HG03439 (cell line): ENCODE data around the gene NXPH4.

Source experiments
- ATAC-seq: cut with Tn5 transposase; IDR thresholded peaks from one replicate; pipeline ENCODE4 v1.9.1; 2021; ENCODE audit warnings: mild to moderate bottlenecking, moderate library complexity; ENCODE audit not compliant: unreplicated experiment

Gene NXPH4

DNA sequence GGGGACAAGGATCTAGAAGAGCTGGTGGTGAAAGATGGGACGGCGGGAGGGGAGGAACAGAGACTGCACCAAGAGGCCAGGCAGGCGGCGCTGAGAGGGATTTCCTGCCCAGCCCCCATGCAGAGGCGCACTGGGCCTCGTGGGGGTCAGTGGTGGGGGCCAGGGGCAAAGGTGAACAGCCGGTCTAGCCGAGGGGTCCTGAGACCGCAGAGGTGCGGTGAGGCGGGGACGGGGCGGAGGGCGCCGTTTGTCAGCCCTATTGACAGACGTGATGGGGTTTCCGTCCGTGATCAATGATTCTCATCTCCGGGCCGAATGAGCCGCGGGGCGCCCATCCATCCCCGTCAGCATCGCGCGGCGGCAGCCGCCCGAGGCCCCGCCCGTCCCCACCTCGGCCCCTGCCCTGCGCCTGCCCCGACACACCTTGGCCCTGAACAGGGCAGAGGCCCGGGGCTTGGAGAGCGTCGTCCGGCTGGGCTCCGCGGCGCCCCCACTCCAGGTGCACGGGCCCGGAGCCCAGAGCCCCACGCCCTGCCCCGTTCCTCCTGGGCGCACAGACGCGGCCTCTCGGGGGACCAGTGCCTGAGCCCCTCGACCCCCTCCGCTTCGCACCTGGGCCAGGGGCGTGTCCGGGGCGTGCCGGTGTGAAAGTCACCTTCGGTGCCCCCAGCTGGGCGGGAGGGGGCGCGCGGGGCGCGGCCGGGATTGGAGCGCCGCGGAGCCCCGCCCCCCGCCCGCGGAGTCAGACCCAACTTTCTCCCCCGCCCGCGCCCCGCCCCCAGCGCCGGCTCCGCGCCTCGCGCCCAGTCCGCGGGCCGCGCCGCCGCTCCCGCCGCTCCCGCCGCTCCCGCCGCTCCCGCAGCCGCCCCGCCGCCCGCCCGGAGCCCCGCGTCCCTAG is at the start of gene NXPH4:
TSS of gene NXPH4 (plus strand) at position 781 of the 898 bp plus-strand sequence. CDS start 176 bp downstream, outside the sequence.
- ATAC-seq, result no peak

GRCh38 chr12:57166971-57167371 is 49.6 kb upstream of the NXPH4 start:
- no peak for ATAC-seq

DNA sequence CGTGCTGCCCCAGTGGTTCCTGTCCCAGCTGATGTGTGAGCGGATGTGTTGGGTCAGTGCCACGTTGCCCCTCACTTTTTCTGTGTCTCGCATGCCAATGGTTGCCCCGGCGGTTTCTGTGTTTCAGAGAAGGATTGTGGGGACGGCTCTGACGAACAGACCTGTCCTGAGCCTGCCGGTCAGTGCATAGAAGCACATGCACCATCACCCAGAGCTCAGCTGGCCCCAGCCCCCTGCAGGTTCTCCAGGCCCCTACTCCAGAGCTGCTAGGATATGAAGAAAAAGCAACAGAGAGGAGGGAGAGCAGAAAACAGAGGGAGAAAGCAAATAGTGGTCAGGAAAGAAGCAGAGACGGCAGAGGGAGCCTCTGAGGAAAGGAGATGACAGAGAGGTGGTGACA is 48.5 kb upstream of the NXPH4 start:
- no peak for ATAC-seq

DNA sequence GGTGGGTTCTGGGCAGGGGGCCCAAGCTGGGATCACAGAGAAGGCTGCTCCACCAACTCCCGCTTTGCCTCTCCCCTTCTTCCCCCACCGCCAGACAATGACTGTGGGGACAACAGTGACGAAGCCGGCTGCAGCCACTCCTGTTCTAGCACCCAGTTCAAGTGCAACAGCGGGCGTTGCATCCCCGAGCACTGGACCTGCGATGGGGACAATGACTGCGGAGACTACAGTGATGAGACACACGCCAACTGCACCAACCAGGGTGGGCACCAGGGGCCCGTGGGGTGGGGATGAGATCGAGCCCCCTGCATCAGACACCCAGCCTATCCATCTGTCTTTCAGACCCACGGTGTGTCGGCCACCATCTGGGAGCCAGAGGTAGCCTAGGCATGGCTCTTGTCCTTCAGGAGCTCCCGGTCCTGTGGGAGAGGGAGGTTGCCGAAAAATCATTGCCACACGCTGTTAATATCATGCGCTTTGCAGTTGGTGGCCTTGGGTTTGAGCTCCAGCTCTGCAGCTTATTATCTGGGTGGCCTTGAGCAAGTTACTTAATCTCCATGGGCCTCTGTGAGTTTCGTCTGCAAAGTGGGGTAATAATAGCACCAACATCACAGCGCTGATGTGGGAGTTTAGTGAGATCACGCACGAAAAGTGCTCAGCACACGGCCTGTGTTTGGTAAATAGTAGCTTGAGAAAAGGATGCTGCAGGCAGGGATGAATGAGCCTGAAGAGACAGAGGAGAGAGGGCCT is 47.4 kb upstream of the NXPH4 start:
- no peak for ATAC-seq

DNA sequence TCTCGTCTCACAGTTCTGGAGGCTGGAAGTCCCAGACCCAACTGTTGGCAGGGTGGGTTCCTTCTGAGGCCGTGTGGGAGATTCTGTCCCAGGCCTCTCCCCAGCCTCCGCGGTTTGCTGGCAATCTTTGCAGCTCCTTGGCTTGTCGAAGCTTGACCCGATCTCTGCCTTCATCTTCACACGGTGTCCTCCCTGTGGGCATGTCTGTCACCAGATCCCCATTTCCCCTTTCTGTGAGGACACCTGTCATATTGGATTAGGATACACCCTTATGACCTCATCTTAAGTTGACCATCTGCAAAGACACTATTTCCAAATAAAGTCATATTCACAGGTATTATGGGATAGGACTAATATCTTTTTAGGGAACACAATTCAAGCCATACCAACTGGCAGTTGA is 46.6 kb upstream of the NXPH4 start:
- no peak for ATAC-seq

DNA sequence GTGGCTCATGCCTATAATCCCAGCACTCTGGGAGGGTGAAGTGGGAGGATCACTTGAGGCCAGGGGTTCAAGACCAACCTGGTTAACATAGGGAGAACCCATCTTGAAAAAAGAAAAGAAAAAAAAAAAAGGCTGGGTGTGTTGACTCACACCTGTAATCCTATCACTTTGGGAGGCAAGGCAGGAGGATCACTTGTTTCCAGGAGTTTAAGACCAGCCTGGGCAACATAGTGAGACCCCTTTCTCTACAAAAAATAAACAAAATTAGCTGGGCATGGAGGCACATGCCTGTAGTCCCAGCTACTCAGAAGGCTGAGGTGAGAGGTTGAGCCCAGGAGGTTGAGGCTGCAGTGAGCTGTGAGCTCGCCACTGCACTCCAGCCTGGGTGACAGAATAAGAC is 46.2 kb upstream of the NXPH4 start:
- ATAC-seq, result no peak

DNA sequence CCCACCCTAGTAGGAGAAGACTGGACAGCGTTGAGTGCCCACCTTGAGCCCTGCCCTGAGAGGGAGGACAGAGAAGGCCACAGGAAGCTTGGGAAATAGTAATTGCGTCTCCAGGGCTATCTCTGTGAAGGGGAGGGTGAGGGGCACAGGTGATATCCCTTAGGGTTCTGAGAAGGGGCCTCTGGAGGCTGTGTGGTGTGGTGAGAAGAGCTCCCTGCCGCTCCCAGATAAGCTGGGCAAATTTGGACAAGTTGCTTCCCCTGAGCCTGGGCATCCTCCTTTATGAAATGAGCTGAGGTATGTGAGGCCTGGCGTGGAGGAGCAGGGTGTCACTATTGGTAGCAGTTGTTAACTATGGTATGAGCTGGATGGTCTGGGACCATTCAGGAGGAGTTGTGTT is 45.7 kb upstream of the NXPH4 start:
- ATAC-seq, result no peak

- no peak for ATAC-seq
Measured at GRCh38 chr12:57171668-57172067, 44.9 kb upstream of the NXPH4 start.

DNA sequence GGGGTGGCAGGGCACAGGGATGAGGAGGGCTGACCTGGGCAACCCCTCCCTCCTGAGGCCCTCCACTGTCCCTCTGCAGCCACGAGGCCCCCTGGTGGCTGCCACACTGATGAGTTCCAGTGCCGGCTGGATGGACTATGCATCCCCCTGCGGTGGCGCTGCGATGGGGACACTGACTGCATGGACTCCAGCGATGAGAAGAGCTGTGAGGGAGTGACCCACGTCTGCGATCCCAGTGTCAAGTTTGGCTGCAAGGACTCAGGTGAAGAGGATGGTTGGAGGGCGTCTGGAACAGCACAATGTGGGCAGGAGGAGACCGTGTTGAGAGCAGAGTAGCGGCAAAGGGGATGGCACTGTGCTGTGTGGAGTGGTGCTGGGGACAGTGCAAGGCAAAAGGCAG is 43.5 kb upstream of the NXPH4 start:
- ATAC-seq, result no peak

- ATAC-seq, result no peak
Measured at GRCh38 chr12:57173683-57174082, 42.9 kb upstream of the NXPH4 start.

DNA sequence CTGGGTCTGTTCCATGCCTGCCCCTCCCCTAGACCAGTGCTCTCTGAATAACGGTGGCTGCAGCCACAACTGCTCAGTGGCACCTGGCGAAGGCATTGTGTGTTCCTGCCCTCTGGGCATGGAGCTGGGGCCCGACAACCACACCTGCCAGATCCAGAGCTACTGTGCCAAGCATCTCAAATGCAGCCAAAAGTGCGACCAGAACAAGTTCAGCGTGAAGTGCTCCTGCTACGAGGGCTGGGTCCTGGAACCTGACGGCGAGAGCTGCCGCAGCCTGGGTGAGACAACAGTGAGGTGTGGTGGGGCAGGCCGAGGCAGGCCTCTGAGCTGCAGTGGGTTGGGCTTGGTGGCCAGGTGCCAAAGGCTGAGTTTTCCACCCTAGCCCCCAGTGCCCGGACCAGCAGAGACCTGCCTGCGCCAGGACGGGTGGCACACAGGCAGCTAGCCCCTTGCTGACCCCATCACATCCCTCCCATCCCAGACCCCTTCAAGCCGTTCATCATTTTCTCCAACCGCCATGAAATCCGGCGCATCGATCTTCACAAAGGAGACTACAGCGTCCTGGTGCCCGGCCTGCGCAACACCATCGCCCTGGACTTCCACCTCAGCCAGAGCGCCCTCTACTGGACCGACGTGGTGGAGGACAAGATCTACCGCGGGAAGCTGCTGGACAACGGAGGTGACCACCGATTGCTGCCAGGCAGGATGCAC is 41.0 kb upstream of the NXPH4 start:
- no peak for ATAC-seq

DNA sequence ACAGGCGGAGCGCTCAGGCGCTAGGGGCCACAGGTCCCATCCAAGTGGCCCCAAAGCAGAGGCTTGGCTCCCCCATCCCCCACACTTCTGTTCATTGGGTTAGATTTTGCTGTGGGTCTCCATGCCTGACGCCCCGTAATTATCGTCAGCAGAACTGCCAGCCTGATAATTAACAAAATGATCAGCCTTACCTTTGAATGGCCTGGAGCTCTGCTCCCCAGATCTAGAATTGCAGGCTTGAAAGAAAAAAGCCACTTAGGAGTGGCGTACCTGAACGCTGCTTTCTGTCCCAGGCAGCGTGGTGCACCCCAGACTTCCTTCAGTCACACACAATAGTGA is 40.5 kb upstream of the NXPH4 start:
- no peak for ATAC-seq

DNA sequence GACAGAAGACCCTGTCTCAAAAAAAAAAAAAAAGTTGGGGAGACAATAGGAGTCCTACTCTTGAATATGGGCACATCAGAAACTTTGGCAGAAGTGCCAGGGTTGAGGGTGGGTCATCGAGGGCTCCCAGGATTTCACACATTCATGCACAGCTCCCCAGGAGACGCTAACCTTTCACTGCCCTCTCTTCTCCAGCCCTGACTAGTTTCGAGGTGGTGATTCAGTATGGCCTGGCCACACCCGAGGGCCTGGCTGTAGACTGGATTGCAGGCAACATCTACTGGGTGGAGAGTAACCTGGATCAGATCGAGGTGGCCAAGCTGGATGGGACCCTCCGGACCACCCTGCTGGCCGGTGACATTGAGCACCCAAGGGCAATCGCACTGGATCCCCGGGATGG is 39.7 kb upstream of the NXPH4 start:
- no peak for ATAC-seq

GRCh38 chr12:57177354-57177753 is 39.2 kb upstream of the NXPH4 start:
- no peak for ATAC-seq

- no peak for ATAC-seq
Measured at GRCh38 chr12:57178213-57178612, 38.4 kb upstream of the NXPH4 start.

DNA sequence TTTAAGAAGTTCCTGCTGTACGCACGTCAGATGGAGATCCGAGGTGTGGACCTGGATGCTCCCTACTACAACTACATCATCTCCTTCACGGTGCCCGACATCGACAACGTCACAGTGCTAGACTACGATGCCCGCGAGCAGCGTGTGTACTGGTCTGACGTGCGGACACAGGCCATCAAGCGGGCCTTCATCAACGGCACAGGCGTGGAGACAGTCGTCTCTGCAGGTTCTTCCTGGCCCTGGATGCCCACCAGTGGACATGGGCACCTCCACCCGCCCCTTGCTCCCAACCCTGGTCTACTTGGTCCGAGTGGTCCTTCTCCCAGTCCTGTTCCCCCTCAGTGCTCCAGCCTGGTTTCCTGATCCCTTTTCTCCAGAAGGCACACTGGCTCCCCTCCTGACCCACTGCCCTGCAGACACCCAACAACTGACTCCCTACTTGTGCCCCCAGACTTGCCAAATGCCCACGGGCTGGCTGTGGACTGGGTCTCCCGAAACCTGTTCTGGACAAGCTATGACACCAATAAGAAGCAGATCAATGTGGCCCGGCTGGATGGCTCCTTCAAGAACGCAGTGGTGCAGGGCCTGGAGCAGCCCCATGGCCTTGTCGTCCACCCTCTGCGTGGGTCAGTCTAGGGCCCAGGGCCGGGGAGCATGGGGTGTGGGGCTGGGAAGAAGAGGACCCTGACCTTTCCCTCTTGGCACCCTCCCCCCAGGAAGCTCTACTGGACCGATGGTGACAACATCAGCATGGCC is 37.1 kb upstream of the NXPH4 start:
- no peak for ATAC-seq

- no peak for ATAC-seq
Measured at GRCh38 chr12:57180321-57180989, 36.1 kb upstream of the NXPH4 start.

DNA sequence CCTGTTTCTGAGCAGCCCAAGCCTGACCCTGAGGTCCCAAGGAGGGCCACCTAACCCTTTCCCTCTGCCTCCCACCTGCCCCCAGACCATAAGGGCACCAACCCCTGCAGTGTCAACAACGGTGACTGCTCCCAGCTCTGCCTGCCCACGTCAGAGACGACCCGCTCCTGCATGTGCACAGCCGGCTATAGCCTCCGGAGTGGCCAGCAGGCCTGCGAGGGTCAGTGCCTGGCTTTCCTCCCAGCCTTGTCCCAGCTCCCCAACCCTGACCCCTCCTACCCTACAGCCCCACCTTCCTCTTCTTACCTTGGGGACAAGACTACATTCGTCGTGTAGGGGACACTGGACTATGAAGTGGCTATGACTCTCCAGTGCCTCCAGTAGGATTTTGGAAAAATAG is 35.5 kb upstream of the NXPH4 start:
- no peak for ATAC-seq

DNA sequence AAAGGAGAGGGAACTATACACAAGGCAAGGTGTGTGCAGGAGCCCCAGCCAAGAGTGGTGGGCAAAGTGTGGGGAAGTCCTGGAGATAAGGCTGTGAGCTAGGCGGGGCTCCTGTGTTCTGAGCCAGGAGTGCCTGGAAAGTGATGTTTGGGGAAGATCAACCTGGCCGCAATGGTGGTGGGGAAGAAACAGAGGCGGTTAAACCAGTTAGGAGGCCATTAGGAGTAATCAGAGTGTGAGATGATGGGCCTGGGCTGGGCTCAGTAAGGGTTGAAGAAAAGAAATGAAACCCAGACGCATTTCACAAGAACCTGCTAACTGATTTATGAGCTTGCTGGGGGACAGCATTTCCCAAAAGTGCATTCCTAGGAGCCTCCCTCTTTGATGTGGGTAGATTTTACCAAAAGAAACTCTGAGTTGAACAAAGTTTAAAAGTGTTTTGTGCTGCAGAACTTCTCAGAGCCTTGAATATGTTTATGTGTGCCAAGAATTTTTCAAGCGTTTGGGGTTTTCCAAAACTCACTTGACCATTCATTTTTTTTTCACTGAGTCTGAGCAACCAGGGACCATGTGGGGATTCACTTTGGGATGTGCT is 34.9 kb upstream of the NXPH4 start:
- ATAC-seq, result no peak
